HCT116 (cell line): ENCODE results near the gene MOV10L1. TPM values are rescaled to one million over a fixed set of nuclear protein-coding genes. Genes with fewer than 3 reads are reported as not detected.

ENCODE experiments used
- ATAC-seq: fragments of 200-7000 bp; cut with Tn5 transposase; 2 replicates; pipeline ENCODE4 v1.9.1; 2020; ENCODE audit warnings: mild to moderate bottlenecking, moderate library complexity
- BruUV-seq: library from RNA; stranded (reverse); fragments of 400-500 nt; replicated peaks from 2 replicates; lab custom pipeline; 2021; lab: Mats Ljungman, UMichigan
- CTCF ChIA-PET: fragments of 300-600 bp; sonication (Branson Sonifier 250); formaldehyde crosslinking; loops from one replicate; lab custom pipeline; 2021; ENCODE audit warnings: antibody characterized with exemption; lab: Charles Lee
- POLR2A ChIA-PET: fragments of 300-600, 350-600 bp; sonication (Branson Sonifier 250); formaldehyde crosslinking; loops from one replicate; lab custom pipeline; 2021; ENCODE audit warnings: antibody characterized with exemption; lab: Charles Lee
- RAD21 ChIA-PET, 2 experiments: fragments of 300-600 bp; sonication (Branson Sonifier 250); formaldehyde crosslinking; loops; one replicate each; lab custom pipeline; 2023; ENCODE audit warnings: low total read pairs in 2 of 2; ENCODE audit not compliant: uncharacterized antibody in 2 of 2, unreplicated experiment in 2 of 2, low non-redundant PET in 1 of 2; lab: Charles Lee
- DNase-seq: peaks from one replicate; pipeline ENCODE4 v3.0.0-alpha.2; 2010; ENCODE audit warnings: low read depth, low spot score
- H2AFZ ChIP-seq: fragments of 200-600 bp; shearing (Covaris generic), sonication (generic); 2 replicates; pipeline ENCODE4 v1.6.1; 2017; ENCODE audit warnings: low read depth, mixed run types, mixed read lengths, antibody characterized with exemption, low read length; ENCODE audit not compliant: poor library complexity, severe bottlenecking
- H3K27ac ChIP-seq: 2 replicates; pipeline ENCODE4 v1.5.1; 2012; ENCODE audit warnings: low read depth, low read length
- H3K27me3 ChIP-seq: fragments of 200-600 bp; sonication (generic); 2 replicates; pipeline ENCODE4 v1.6.1; 2016; ENCODE audit warnings: mixed run types, low read length, mixed read lengths; ENCODE audit not compliant: insufficient read depth
- H3K36me3 ChIP-seq, 2 experiments: fragments of 200-500 bp in 1 of 2; fragments of 200-600 bp in 1 of 2; sonication (Bioruptor generic) in 1 of 2; sonication (generic) in 1 of 2; 2 replicates each; pipeline versions ENCODE4 v1.5.1 to v1.6.1; 2014 to 2016; ENCODE audit warnings: low read length in 2 of 2, inconsistent platforms in 1 of 2, mixed read lengths in 1 of 2, mixed run types in 1 of 2; ENCODE audit not compliant: insufficient read depth in 2 of 2, control insufficient read depth in 1 of 2
- H3K4me1 ChIP-seq, 2 experiments: fragments of 200-600 bp in 1 of 2; sonication (generic) in 1 of 2; 2 replicates each; pipeline versions ENCODE4 v1.5.1 to v1.6.1; 2012 to 2017; ENCODE audit warnings: low read length in 2 of 2, inconsistent platforms in 1 of 2, mild to moderate bottlenecking in 1 of 2, mixed read lengths in 1 of 2, mixed run types in 1 of 2, moderate library complexity in 1 of 2; ENCODE audit not compliant: insufficient read depth in 2 of 2, control insufficient read depth in 1 of 2
- H3K4me2 ChIP-seq: fragments of 200-600 bp; sonication (generic); 2 replicates; pipeline ENCODE4 v1.6.1; 2017; ENCODE audit warnings: mixed run types, low read length, mixed read lengths
- H3K4me3 ChIP-seq, 2 experiments: fragments of 200-600 bp in 1 of 2; sonication (generic) in 1 of 2; replicated peaks in 1 of 2; 2 replicates each; pipeline ENCODE4 v1.5.1; 2011 to 2016; ENCODE audit warnings: low read length in 2 of 2, control low read depth in 1 of 2, low read depth in 1 of 2, mild to moderate bottlenecking in 1 of 2, mixed read lengths in 1 of 2, mixed run types in 1 of 2
- H3K79me2 ChIP-seq: fragments of 200-600 bp; sonication (generic); 2 replicates; pipeline ENCODE4 v1.6.1; 2017; ENCODE audit warnings: mild to moderate bottlenecking, mixed run types, low read length, moderate library complexity, mixed read lengths; ENCODE audit not compliant: insufficient read depth
- H3K9ac ChIP-seq: fragments of 200-600 bp; sonication (generic); 2 replicates; pipeline ENCODE4 v1.6.1; 2016; ENCODE audit warnings: low read length, mixed read lengths
- H3K9me2 ChIP-seq: fragments of 200-600 bp; sonication (generic), shearing (Covaris generic); 2 replicates; pipeline ENCODE4 v1.6.1; 2017; ENCODE audit warnings: mixed run types, mild to moderate bottlenecking, moderate library complexity; ENCODE audit not compliant: insufficient read depth
- H3K9me3 ChIP-seq, 2 experiments: fragments of 200-500 bp in 1 of 2; fragments of 200-600 bp in 1 of 2; sonication (Bioruptor generic) in 1 of 2; sonication (generic) in 1 of 2; 2 replicates each; pipeline ENCODE4 v1.6.1; 2014 to 2017; ENCODE audit warnings: low read length in 2 of 2, mixed read lengths in 2 of 2, inconsistent platforms in 1 of 2, low read depth in 1 of 2, mild to moderate bottlenecking in 1 of 2, mixed run types in 1 of 2, moderate library complexity in 1 of 2; ENCODE audit not compliant: control insufficient read depth in 1 of 2, insufficient read depth in 1 of 2
- H4K20me1 ChIP-seq: fragments of 200-600 bp; sonication (generic), shearing (Covaris generic); 2 replicates; pipeline ENCODE4 v1.6.1; 2017; ENCODE audit warnings: mixed run types, mild to moderate bottlenecking, moderate library complexity; ENCODE audit not compliant: insufficient read depth
- CEBPB ChIP-seq: IDR thresholded peaks from 2 replicates; pipeline ENCODE4 v1.6.1; 2012; ENCODE audit warnings: low read depth
- EGR1 ChIP-seq: IDR thresholded peaks from 2 replicates; pipeline ENCODE4 v1.6.1; 2012; ENCODE audit warnings: low read depth
- FOSL1 ChIP-seq: IDR thresholded peaks from 2 replicates; pipeline ENCODE4 v1.6.1; 2012; ENCODE audit warnings: low read depth
- JUND ChIP-seq: IDR thresholded peaks from 2 replicates; pipeline ENCODE4 v1.6.1; 2012
- POLR2A ChIP-seq: IDR thresholded peaks from 2 replicates; pipeline ENCODE4 v1.7.0; 2011; ENCODE audit warnings: borderline replicate concordance; ENCODE audit not compliant: insufficient read depth, insufficient read length; ENCODE audit errors: extremely low read depth
- RAD21 ChIP-seq: IDR thresholded peaks from 2 replicates; pipeline ENCODE4 v1.6.1; 2012; ENCODE audit warnings: low read depth, mild to moderate bottlenecking
- REST ChIP-seq: IDR thresholded peaks from 2 replicates; pipeline ENCODE4 v1.6.1; 2012; ENCODE audit warnings: low read depth
- SIN3A ChIP-seq: IDR thresholded peaks from 2 replicates; pipeline ENCODE4 v1.6.1; 2012; ENCODE audit warnings: low read depth
- SP1 ChIP-seq: IDR thresholded peaks from 2 replicates; pipeline ENCODE4 v1.6.1; 2012; ENCODE audit warnings: low read depth
- TCF7L2 ChIP-seq: IDR thresholded peaks from 2 replicates; pipeline ENCODE4 v1.7.0; 2011; ENCODE audit warnings: borderline replicate concordance, inconsistent platforms; ENCODE audit not compliant: insufficient read depth, insufficient read length; ENCODE audit errors: extremely low read depth
- YY1 ChIP-seq: IDR thresholded peaks from 2 replicates; pipeline ENCODE4 v1.6.1; 2011; ENCODE audit warnings: low read length, low read depth, moderate library complexity, mild to moderate bottlenecking; ENCODE audit not compliant: insufficient replicate concordance; ENCODE audit errors: extremely low read depth
- ZBTB33 ChIP-seq: IDR thresholded peaks from 2 replicates; pipeline ENCODE4 v1.6.1; 2011; ENCODE audit warnings: mild to moderate bottlenecking, low read length, moderate library complexity; ENCODE audit not compliant: insufficient replicate concordance; ENCODE audit errors: extremely low read depth
- ZFX ChIP-seq: fragments of 450-650 bp; IDR thresholded peaks from 2 replicates; pipeline ENCODE4 v1.6.1; 2017
- ZNF274 ChIP-seq: fragments of 200-500 bp; sonication (Bioruptor generic); IDR thresholded peaks from 2 replicates; pipeline ENCODE4 v1.6.1; 2014; ENCODE audit warnings: mild to moderate bottlenecking, low read depth, low read length, inconsistent platforms
- intact Hi-C: fragments of 100-400 bp; cut with micrococcal nuclease; formaldehyde crosslinking; loops from 2 replicates; pipeline ENCODE4 v1.10.0; 2022
- total RNA-seq: library from RNA; stranded (reverse); gene quantifications from one replicate; pipeline ENCODE4 v1.2.1, GENCODE V29; 2021; ENCODE audit not compliant: unreplicated experiment

The MOV10L1 gene
- total RNA-seq, 1 experiment from 2014 or later = not detected

GRCh38 chr22:50072714-50073538, 16.9 kb upstream of the MOV10L1 start:
- no peak overlapping the region for H3K4me2 ChIP-seq
- H3K27ac ChIP-seq = no peak overlapping the region
- no peak overlapping the region for H3K4me3 ChIP-seq
- DNase-seq (no peak), ATAC-seq (no peak)
- no TSS peak for BruUV-seq
- POLR2A ChIA-PET = no interaction called here
- CTCF ChIA-PET = no interaction called here
- no peaks in the 10 kb centered on the region for H3K79me2 ChIP-seq
- no peak overlapping the region for H2AFZ ChIP-seq
- H3K36me3 ChIP-seq = no peaks in the 10 kb centered on the region
- no peak overlapping the region for H3K9ac ChIP-seq
- H4K20me1 ChIP-seq = no peaks in the 10 kb centered on the region
- peaks cover 0 to 11% of the 10 kb centered on the region in 2 experiments; a peak in 2 of 4 replicates for H3K4me1 ChIP-seq
- TF ChIP-seq JUND (no peak), TCF7L2 (no peak), YY1 (no peak), ZNF274 (no peak), REST (no peak), CEBPB (no peak), ZFX (no peak), SIN3A (no peak), FOSL1 (no peak), POLR2A (no peak), RAD21 (no peak), SP1 (no peak), EGR1 (no peak), ZBTB33 (no peak)
- no peaks in the 10 kb centered on the region for H3K27me3 ChIP-seq
- no peaks in the 10 kb centered on the region for H3K9me3 ChIP-seq
- intact Hi-C loops = no loop called here
- H3K9me2 ChIP-seq = no peaks in the 10 kb centered on the region
- RAD21 ChIA-PET = no interaction called here
